ENCODE data around the gene HSPH1.
A peak's percentile ranks its signal among the peaks of the same experiment; 100 is the strongest.

The HSPH1 gene

GRCh38 chr13:31199527-31199848 lies 37.8 kb upstream of the HSPH1 start:
- Histone ChIP-seq H3K4me3 (ENCODE audit: low read length) (peak overlapping the region; percentile 96; the same call in 1 of the 2 replicates), H3K9me3 (ENCODE audit: control insufficient read depth, insufficient read depth, low read length) (no peaks in the 10 kb centered on the region), H3K4me1 (ENCODE audit: control insufficient read depth, insufficient read depth, low read length) (no peaks in the 10 kb centered on the region), H3K27me3 (ENCODE audit: control insufficient read depth, insufficient read depth, low read length) (no peaks in the 10 kb centered on the region), H3K36me3 (ENCODE audit: control insufficient read depth, insufficient read depth, low read length) (no peaks in the 10 kb centered on the region), H3K27ac (ENCODE audit: low read length) (no peak overlapping the region)
- WGBS (ENCODE audit: insufficient coverage, insufficient read length) = no CpG with 5 or more reads among the region's 15 CpGs
- no peak for DNase-seq (ENCODE audit: low read depth, low spot score)

GRCh38 chr13:31198519-31198918 lies 36.8 kb upstream of the HSPH1 start:
- Histone ChIP-seq H3K36me3 (ENCODE audit: control insufficient read depth, insufficient read depth, low read length) (no peaks in the 10 kb centered on the region), H3K4me3 (ENCODE audit: low read length) (no peak overlapping the region), H3K27me3 (ENCODE audit: control insufficient read depth, insufficient read depth, low read length) (no peaks in the 10 kb centered on the region), H3K9me3 (ENCODE audit: control insufficient read depth, insufficient read depth, low read length) (no peaks in the 10 kb centered on the region), H3K27ac (ENCODE audit: low read length) (no peak overlapping the region), H3K4me1 (ENCODE audit: control insufficient read depth, insufficient read depth, low read length) (no peaks in the 10 kb centered on the region)
- DNase-seq (ENCODE audit: low read depth, low spot score) = no peak
- no CpG with 5 or more reads among the region's 3 CpGs for WGBS (ENCODE audit: insufficient coverage, insufficient read length)

- no peaks in the 10 kb centered on the region for H3K9me3 ChIP-seq (ENCODE audit: control insufficient read depth, insufficient read depth, low read length)
- H3K36me3 ChIP-seq (ENCODE audit: control insufficient read depth, insufficient read depth, low read length) = no peaks in the 10 kb centered on the region
- no peaks in the 10 kb centered on the region for H3K27me3 ChIP-seq (ENCODE audit: control insufficient read depth, insufficient read depth, low read length)
- no peaks in the 10 kb centered on the region for H3K4me1 ChIP-seq (ENCODE audit: control insufficient read depth, insufficient read depth, low read length)
- no peak overlapping the region for H3K4me3 ChIP-seq (ENCODE audit: low read length)
- no peak overlapping the region for H3K27ac ChIP-seq (ENCODE audit: low read length)
- no CpG with 5 or more reads among the region's 6 CpGs for WGBS (ENCODE audit: insufficient coverage, insufficient read length)
- DNase-seq (ENCODE audit: low read depth, low spot score) = no peak
These were observed 35.3 kb upstream of the HSPH1 start for GRCh38 chr13:31196992-31197391.

- no peak overlapping the region for H3K27ac ChIP-seq (ENCODE audit: low read length)
- no peaks in the 10 kb centered on the region for H3K27me3 ChIP-seq (ENCODE audit: control insufficient read depth, insufficient read depth, low read length)
- no CpG with 5 or more reads among the region's 4 CpGs for WGBS (ENCODE audit: insufficient coverage, insufficient read length)
- no peak overlapping the region for H3K4me3 ChIP-seq (ENCODE audit: low read length)
- H3K4me1 ChIP-seq (ENCODE audit: control insufficient read depth, insufficient read depth, low read length) = no peaks in the 10 kb centered on the region
- no peak for DNase-seq (ENCODE audit: low read depth, low spot score)
- H3K9me3 ChIP-seq (ENCODE audit: control insufficient read depth, insufficient read depth, low read length) = no peaks in the 10 kb centered on the region
- no peaks in the 10 kb centered on the region for H3K36me3 ChIP-seq (ENCODE audit: control insufficient read depth, insufficient read depth, low read length)
These were observed 33.9 kb upstream of the HSPH1 start for GRCh38 chr13:31195616-31196015.

- Histone ChIP-seq H3K27ac (ENCODE audit: low read length) (no peak overlapping the region), H3K9me3 (ENCODE audit: control insufficient read depth, insufficient read depth, low read length) (no peaks in the 10 kb centered on the region), H3K27me3 (ENCODE audit: control insufficient read depth, insufficient read depth, low read length) (no peaks in the 10 kb centered on the region), H3K4me1 (ENCODE audit: control insufficient read depth, insufficient read depth, low read length) (no peaks in the 10 kb centered on the region), H3K36me3 (ENCODE audit: control insufficient read depth, insufficient read depth, low read length) (no peaks in the 10 kb centered on the region), H3K4me3 (ENCODE audit: low read length) (no peak overlapping the region)
- no peak for DNase-seq (ENCODE audit: low read depth, low spot score)
- WGBS (ENCODE audit: insufficient coverage, insufficient read length) = no CpG with 5 or more reads among the region's 6 CpGs
These were observed 30.6 kb upstream of the HSPH1 start for GRCh38 chr13:31192306-31192705.

- no peak for DNase-seq (ENCODE audit: low read depth, low spot score)
- no CpG with 5 or more reads among the region's 4 CpGs for WGBS (ENCODE audit: insufficient coverage, insufficient read length)
- H3K27ac ChIP-seq (ENCODE audit: low read length) = no peak overlapping the region
- H3K36me3 ChIP-seq (ENCODE audit: control insufficient read depth, insufficient read depth, low read length) = no peaks in the 10 kb centered on the region
- no peaks in the 10 kb centered on the region for H3K9me3 ChIP-seq (ENCODE audit: control insufficient read depth, insufficient read depth, low read length)
- no peaks in the 10 kb centered on the region for H3K4me1 ChIP-seq (ENCODE audit: control insufficient read depth, insufficient read depth, low read length)
- no peaks in the 10 kb centered on the region for H3K27me3 ChIP-seq (ENCODE audit: control insufficient read depth, insufficient read depth, low read length)
- no peak overlapping the region for H3K4me3 ChIP-seq (ENCODE audit: low read length)
These were observed 30.0 kb upstream of the HSPH1 start for GRCh38 chr13:31191748-31192147.

- no peaks in the 10 kb centered on the region for H3K27me3 ChIP-seq (ENCODE audit: control insufficient read depth, insufficient read depth, low read length)
- no peak for DNase-seq (ENCODE audit: low read depth, low spot score)
- no peaks in the 10 kb centered on the region for H3K36me3 ChIP-seq (ENCODE audit: control insufficient read depth, insufficient read depth, low read length)
- H3K4me3 ChIP-seq (ENCODE audit: low read length) = no peak overlapping the region
- no peaks in the 10 kb centered on the region for H3K4me1 ChIP-seq (ENCODE audit: control insufficient read depth, insufficient read depth, low read length)
- no peak overlapping the region for H3K27ac ChIP-seq (ENCODE audit: low read length)
- no CpG with 5 or more reads among the region's 7 CpGs for WGBS (ENCODE audit: insufficient coverage, insufficient read length)
- H3K9me3 ChIP-seq (ENCODE audit: control insufficient read depth, insufficient read depth, low read length) = no peaks in the 10 kb centered on the region
These were observed 23.4 kb upstream of the HSPH1 start for GRCh38 chr13:31184981-31185645.

- WGBS (ENCODE audit: insufficient coverage, insufficient read length) = no CpG with 5 or more reads among the region's 6 CpGs
These were observed 22.7 kb upstream of the HSPH1 start for GRCh38 chr13:31184451-31184850.

GRCh38 chr13:31182987-31183386 lies 21.3 kb upstream of the HSPH1 start:
- H3K4me3 ChIP-seq (ENCODE audit: low read length) = no peak overlapping the region
- H3K36me3 ChIP-seq (ENCODE audit: control insufficient read depth, insufficient read depth, low read length) = no peaks in the 10 kb centered on the region
- H3K9me3 ChIP-seq (ENCODE audit: control insufficient read depth, insufficient read depth, low read length) = no peaks in the 10 kb centered on the region
- no peak for DNase-seq (ENCODE audit: low read depth, low spot score)
- WGBS (ENCODE audit: insufficient coverage, insufficient read length) = no CpG with 5 or more reads among the region's 26 CpGs
- H3K4me1 ChIP-seq (ENCODE audit: control insufficient read depth, insufficient read depth, low read length) = no peaks in the 10 kb centered on the region
- H3K27me3 ChIP-seq (ENCODE audit: control insufficient read depth, insufficient read depth, low read length) = no peaks in the 10 kb centered on the region
- H3K27ac ChIP-seq (ENCODE audit: low read length) = no peak overlapping the region

More at GRCh38 chr13:31184451-31184850, 22.7 kb upstream of the HSPH1 start:
- Histone ChIP-seq H3K36me3 (ENCODE audit: control insufficient read depth, insufficient read depth, low read length) (no peaks in the 10 kb centered on the region), H3K9me3 (ENCODE audit: control insufficient read depth, insufficient read depth, low read length) (no peaks in the 10 kb centered on the region), H3K4me1 (ENCODE audit: control insufficient read depth, insufficient read depth, low read length) (no peaks in the 10 kb centered on the region), H3K4me3 (ENCODE audit: low read length) (no peak overlapping the region), H3K27me3 (ENCODE audit: control insufficient read depth, insufficient read depth, low read length) (no peaks in the 10 kb centered on the region), H3K27ac (ENCODE audit: low read length) (no peak overlapping the region)
- DNase-seq (ENCODE audit: low read depth, low spot score) = no peak

- no peaks in the 10 kb centered on the region; the same call in 1 of the 2 replicates for H3K36me3 ChIP-seq (ENCODE audit: control insufficient read depth, insufficient read depth, low read length)
- H3K9me3 ChIP-seq (ENCODE audit: control insufficient read depth, insufficient read depth, low read length) = no peaks in the 10 kb centered on the region
- H3K4me3 ChIP-seq (ENCODE audit: low read length) = no peak overlapping the region
- no peak overlapping the region for H3K27ac ChIP-seq (ENCODE audit: low read length)
- no peak for DNase-seq (ENCODE audit: low read depth, low spot score)
- no CpG with 5 or more reads among the region's 5 CpGs for WGBS (ENCODE audit: insufficient coverage, insufficient read length)
- no peaks in the 10 kb centered on the region for H3K4me1 ChIP-seq (ENCODE audit: control insufficient read depth, insufficient read depth, low read length)
- no peaks in the 10 kb centered on the region for H3K27me3 ChIP-seq (ENCODE audit: control insufficient read depth, insufficient read depth, low read length)
These were observed 18.1 kb upstream of the HSPH1 start for GRCh38 chr13:31179754-31180153.

GRCh38 chr13:31179241-31179640 lies 17.5 kb upstream of the HSPH1 start:
- DNase-seq (ENCODE audit: low read depth, low spot score) = no peak
- Histone ChIP-seq H3K9me3 (ENCODE audit: control insufficient read depth, insufficient read depth, low read length) (no peaks in the 10 kb centered on the region), H3K4me1 (ENCODE audit: control insufficient read depth, insufficient read depth, low read length) (no peaks in the 10 kb centered on the region), H3K36me3 (ENCODE audit: control insufficient read depth, insufficient read depth, low read length) (no peaks in the 10 kb centered on the region; the same call in 1 of the 2 replicates), H3K27me3 (ENCODE audit: control insufficient read depth, insufficient read depth, low read length) (no peaks in the 10 kb centered on the region), H3K4me3 (ENCODE audit: low read length) (no peak overlapping the region), H3K27ac (ENCODE audit: low read length) (no peak overlapping the region)
- no CpG with 5 or more reads among the region's 8 CpGs for WGBS (ENCODE audit: insufficient coverage, insufficient read length)

All from iPS DF 6.9 (cell line).